HEK293T (cell line): ENCODE measurements around the gene CPTP.

Experiments
- ARNT ChIP-seq: fragments of 450-650 bp; IDR thresholded peaks from 2 replicates; pipeline ENCODE4 v1.6.1; 2017; ENCODE audit warnings: mild to moderate bottlenecking
- BHLHE40 ChIP-seq: fragments of 450-650 bp; IDR thresholded peaks from 2 replicates; pipeline ENCODE4 v1.6.1; 2016; ENCODE audit warnings: mild to moderate bottlenecking, moderate library complexity, borderline replicate concordance
- FOXM1 ChIP-seq: fragments of 450-650 bp; IDR thresholded peaks from 2 replicates; pipeline ENCODE4 v1.6.1; 2017; ENCODE audit warnings: mild to moderate bottlenecking, borderline replicate concordance
- PKNOX1 ChIP-seq: fragments of 450-650 bp; IDR thresholded peaks from 2 replicates; pipeline ENCODE4 v1.6.1; 2016
- SP1 ChIP-seq: fragments of 450-650 bp; IDR thresholded peaks from 2 replicates; pipeline ENCODE4 v1.6.1; 2017
- TARDBP ChIP-seq: fragments of 450-650 bp; IDR thresholded peaks from 2 replicates; pipeline ENCODE4 v1.6.1; 2016

GRCh38 chr1:1327291-1327690 lies 2.7 kb downstream of the CPTP start:
- TF ChIP-seq TARDBP: no peak
- no peak for TF ChIP-seq SP1
- no peak for TF ChIP-seq FOXM1
- no peak for TF ChIP-seq BHLHE40
- no peak for TF ChIP-seq PKNOX1
- no peak for TF ChIP-seq ARNT
